Skeletal muscle tissue (tissue), 4 donors: ENCODE data around the gene MALL. TPM values are rescaled to one million over a fixed set of nuclear protein-coding genes. Genes with fewer than 3 reads are reported as not detected.
A peak's percentile ranks its signal among the peaks of the same experiment; 100 is the strongest.
"Not testable (repeated sequence)": the region's sequence is repeated elsewhere in the genome, so short reads cannot be mapped to it uniquely, and the experiment has no call there.

Experiments used
- H3K27ac ChIP-seq: one replicate; pipeline ENCODE4 v1.7.0; 2013; ENCODE audit warnings: mild to moderate bottlenecking, low read depth, low read length, inconsistent platforms
- H3K27me3 ChIP-seq, 3 donors: one replicate each; pipeline ENCODE4 v1.7.0; 2013; ENCODE audit warnings: low read length in 3 of 3; ENCODE audit not compliant: control insufficient read depth in 3 of 3, insufficient read depth in 3 of 3
- H3K36me3 ChIP-seq, 3 donors: one replicate each; pipeline ENCODE4 v1.7.0; 2013; ENCODE audit warnings: low read length in 3 of 3; ENCODE audit not compliant: control insufficient read depth in 3 of 3, insufficient read depth in 3 of 3
- H3K4me1 ChIP-seq, 3 donors: one replicate each; pipeline ENCODE4 v1.7.0; 2013; ENCODE audit warnings: low read length in 3 of 3, mild to moderate bottlenecking in 3 of 3; ENCODE audit not compliant: control insufficient read depth in 3 of 3, insufficient read depth in 3 of 3
- H3K4me3 ChIP-seq, 3 donors: one replicate each; pipeline ENCODE4 v1.7.0; 2013; ENCODE audit warnings: low read length in 3 of 3
- H3K9ac ChIP-seq, 3 donors: one replicate each; pipeline ENCODE4 v1.7.0; 2013; ENCODE audit warnings: low read length in 3 of 3, mild to moderate bottlenecking in 3 of 3, moderate library complexity in 2 of 3, low read depth in 1 of 3
- H3K9me3 ChIP-seq, 3 donors: one replicate each; pipeline ENCODE4 v1.7.0; 2013; ENCODE audit warnings: low read length in 3 of 3; ENCODE audit not compliant: control insufficient read depth in 3 of 3
- total RNA-seq: library from RNA; depleted of rRNA; stranded (reverse); fragments of >200 nt; gene quantifications from one replicate; pipeline ENCODE4 v1.2.3, GENCODE V29; 2014
- donor health status: Osteomylitis.

The MALL gene
- total RNA-seq, 1 donor from 2014 or later = 8.9 TPM

- Histone ChIP-seq H3K4me1 (peaks cover 4 to 6% (median 5%) of the 10 kb centered on the region in 3 donors), H3K27me3 (peaks cover 4 to 13% (median 10%) of the 10 kb centered on the region in 3 donors), H3K9me3 (no peaks in the 10 kb centered on the region), H3K9ac (no peak overlapping the region), H3K27ac (no peak overlapping the region), H3K36me3 (peaks cover 6 to 32% (median 27%) of the 10 kb centered on the region in 3 donors), H3K4me3 (no peak overlapping the region)
These were observed 6.0 kb upstream of the MALL start for GRCh38 chr2:110121592-110121991.

GRCh38 chr2:110121052-110121334, 5.4 kb upstream of the MALL start:
- H3K9me3 ChIP-seq = no peaks in the 10 kb centered on the region
- H3K9ac ChIP-seq = no peak overlapping the region
- H3K4me3 ChIP-seq = no peak overlapping the region
- H3K27ac ChIP-seq = no peak overlapping the region
- H3K36me3 ChIP-seq = peaks cover 5 to 26% (median 22%) of the 10 kb centered on the region in 3 donors
- H3K4me1 ChIP-seq = peaks cover 6 to 11% (median 9%) of the 10 kb centered on the region in 3 donors
- H3K27me3 ChIP-seq = peaks cover 9 to 19% (median 16%) of the 10 kb centered on the region in 3 donors

- Histone ChIP-seq H3K4me3 (no peak overlapping the region), H3K9ac (no peak overlapping the region), H3K9me3 (no peaks in the 10 kb centered on the region), H3K36me3 (peaks cover 2 to 24% (median 20%) of the 10 kb centered on the region in 3 donors), H3K27ac (peak overlapping the region; percentile 67), H3K4me1 (peaks cover 11 to 17% (median 15%) of the 10 kb centered on the region in 3 donors), H3K27me3 (peaks cover 15 to 25% (median 22%) of the 10 kb centered on the region in 3 donors)
These were observed 4.8 kb upstream of the MALL start for GRCh38 chr2:110120171-110121051.

- Histone ChIP-seq H3K36me3 (no peaks in the 10 kb centered on the region), H3K4me3 (peak overlapping the region; percentile 2 to 67 (median 41)), H3K4me1 (peaks cover 11 to 25% (median 19%) of the 10 kb centered on the region in 3 donors), H3K27me3 (peaks cover 23 to 42% (median 41%) of the 10 kb centered on the region in 3 donors), H3K9me3 (no peaks in the 10 kb centered on the region), H3K27ac (peak overlapping the region; percentile 65), H3K9ac (peak overlapping the region in 1 of 3 donors; percentile 68)
These were observed 550 bp upstream of the MALL start for GRCh38 chr2:110116033-110116710.

GRCh38 chr2:110114831-110115255, 779 bp downstream of the MALL start:
- Histone ChIP-seq H3K9ac (peak overlapping the region; percentile 32 to 68 (median 65)), H3K9me3 (no peaks in the 10 kb centered on the region), H3K36me3 (no peaks in the 10 kb centered on the region), H3K4me1 (peaks cover 11 to 25% (median 16%) of the 10 kb centered on the region in 3 donors), H3K27ac (peak overlapping the region; percentile 65), H3K4me3 (peak overlapping the region in 2 of 3 donors; percentile 51 to 67), H3K27me3 (peaks cover 23 to 42% (median 41%) of the 10 kb centered on the region in 3 donors)

- Histone ChIP-seq H3K27ac (peak overlapping the region; percentile 40), H3K9me3 (no peaks in the 10 kb centered on the region), H3K4me3 (peak overlapping the region; percentile 14 to 54 (median 29)), H3K36me3 (no peaks in the 10 kb centered on the region), H3K27me3 (peaks cover 23 to 42% (median 41%) of the 10 kb centered on the region in 3 donors), H3K4me1 (peaks cover 11 to 25% (median 16%) of the 10 kb centered on the region in 3 donors), H3K9ac (peak overlapping the region in 1 of 3 donors; percentile 16)
These were observed 1.5 kb downstream of the MALL start for GRCh38 chr2:110113961-110114591.

GRCh38 chr2:110108291-110108690, 7.3 kb downstream of the MALL start:
- not testable (repeated sequence) for H3K27ac ChIP-seq, H3K36me3 ChIP-seq, H3K27me3 ChIP-seq, H3K4me3 ChIP-seq, H3K4me1 ChIP-seq, H3K9ac ChIP-seq, H3K9me3 ChIP-seq

- Histone ChIP-seq H3K9me3 (no peaks in the 10 kb centered on the region), H3K9ac (no peak overlapping the region), H3K27me3 (peaks cover 2 to 5% (median 2%) of the 10 kb centered on the region in 3 donors), H3K36me3 (peaks cover 0 to 2% (median 0%) of the 10 kb centered on the region in 3 donors), H3K27ac (no peak overlapping the region), H3K4me3 (no peak overlapping the region), H3K4me1 (peaks cover 1 to 3% (median 2%) of the 10 kb centered on the region in 3 donors)
These were observed 8.2 kb downstream of the MALL start for GRCh38 chr2:110107092-110108079.

GRCh38 chr2:110106642-110107041, 9.0 kb downstream of the MALL start:
- peaks cover 2 to 8% (median 5%) of the 10 kb centered on the region in 3 donors for H3K27me3 ChIP-seq
- no peaks in the 10 kb centered on the region for H3K9me3 ChIP-seq
- peaks cover 0 to 2% (median 0%) of the 10 kb centered on the region in 3 donors for H3K36me3 ChIP-seq
- no peak overlapping the region for H3K27ac ChIP-seq
- H3K4me3 ChIP-seq = no peak overlapping the region
- H3K9ac ChIP-seq = no peak overlapping the region
- H3K4me1 ChIP-seq = peaks cover 9 to 10% (median 10%) of the 10 kb centered on the region in 3 donors
